ENCODE measurements around the gene ZC3HAV1. TPM values are rescaled to one million over a fixed set of nuclear protein-coding genes. Genes with fewer than 3 reads are reported as not detected.
"Not testable (repeated sequence)": the region's sequence is repeated elsewhere in the genome, so short reads cannot be mapped to it uniquely, and the experiment has no call there.

ZC3HAV1 gene
- total RNA-seq, 2 donors from 2014 or later = 88.2 to 104 TPM

DNA sequence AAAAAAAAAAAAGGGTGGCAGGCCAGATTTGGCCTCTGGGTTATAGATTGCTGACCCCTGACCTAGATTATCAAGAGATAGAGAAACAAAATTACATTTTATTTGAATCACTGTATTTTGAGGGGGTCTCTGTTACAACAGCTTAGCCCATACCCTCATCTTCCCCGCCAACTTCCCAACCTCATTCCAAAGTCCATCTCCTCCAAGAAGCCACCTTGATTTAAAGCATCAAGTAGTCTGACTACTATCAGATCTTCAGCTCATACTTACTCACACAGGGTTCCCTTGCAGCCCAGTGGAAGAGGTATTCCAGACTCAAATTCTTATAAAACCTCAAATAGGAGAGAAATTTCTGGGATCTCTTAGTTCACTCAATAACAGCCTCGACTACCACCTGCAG is 20.4 kb downstream of the ZC3HAV1 start:
- Mint-ChIP-seq H3K27me3 (no peaks in the 10 kb centered on the region), H3K4me3 (no peak overlapping the region), H3K4me1 (ENCODE audit: low read depth in 2 of 2) (peaks cover 75 to 83% of the 10 kb centered on the region in 2 donors), H3K9me3 (peaks cover 9% of the 10 kb centered on the region), H3K27ac (peak overlapping the region; percentile 45 to 65), H3K36me3 (peaks cover 52% of the 10 kb centered on the region)
- no peak for ATAC-seq
- no peak for DNase-seq (ENCODE audit: low spot score)

DNA sequence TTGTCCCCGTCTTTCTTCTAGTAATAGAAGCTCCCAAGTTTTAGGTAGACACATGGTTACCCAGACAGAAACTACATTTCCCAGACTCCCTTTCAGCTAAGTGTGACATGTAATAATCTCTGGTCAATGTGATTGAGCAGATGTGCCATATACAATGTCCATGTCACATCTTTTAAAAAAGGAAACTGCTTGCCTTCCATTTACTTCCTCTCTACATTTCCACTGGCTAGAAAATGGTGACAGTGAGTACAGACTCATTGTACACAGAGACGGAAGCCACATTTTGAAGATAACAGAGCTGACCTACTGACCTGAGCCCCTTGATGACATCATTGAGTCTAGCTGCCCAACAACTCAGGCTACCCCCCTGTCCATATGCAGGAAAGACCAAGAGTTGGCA is 21.3 kb downstream of the ZC3HAV1 start:
- H3K36me3 Mint-ChIP-seq = peaks cover 56% of the 10 kb centered on the region
- ATAC-seq = no peak

DNA sequence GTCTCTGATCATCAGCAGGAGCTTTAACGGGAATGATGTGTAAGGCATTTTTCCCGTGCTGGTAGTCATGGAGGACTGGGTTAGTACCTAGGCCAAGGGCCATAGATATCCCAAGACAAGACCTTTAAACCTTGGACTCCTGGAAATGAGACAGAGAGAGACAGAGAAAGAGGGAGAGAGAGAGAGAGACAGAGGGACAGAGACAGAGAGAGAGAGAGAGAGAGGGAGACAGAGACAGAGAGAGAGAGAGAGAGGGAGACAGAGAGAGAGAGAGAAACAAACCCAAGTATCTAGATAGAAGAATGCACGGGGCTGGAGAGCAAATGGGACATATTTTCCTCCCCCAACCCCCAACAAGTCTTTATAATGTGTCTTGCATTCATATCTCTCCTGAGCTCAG is 22.3 kb downstream of the ZC3HAV1 start:
- DNase-seq (ENCODE audit: low spot score) (no peak), ATAC-seq (no peak)
- peaks cover 9% of the 10 kb centered on the region for H3K9me3 Mint-ChIP-seq
- peaks cover 65 to 79% of the 10 kb centered on the region in 2 donors for H3K4me1 Mint-ChIP-seq (ENCODE audit: low read depth in 2 of 2)
- no peaks in the 10 kb centered on the region for H3K27me3 Mint-ChIP-seq
- H3K36me3 Mint-ChIP-seq = peaks cover 61% of the 10 kb centered on the region
- H3K4me3 Mint-ChIP-seq = peak overlapping the region; percentile 72
- H3K27ac Mint-ChIP-seq = peak overlapping the region; percentile 12 to 81

More for the DNA sequence above, 21.3 kb downstream of the ZC3HAV1 start:
- H3K9me3 Mint-ChIP-seq = peaks cover 9% of the 10 kb centered on the region
- H3K4me1 Mint-ChIP-seq (ENCODE audit: low read depth in 2 of 2) = peaks cover 71 to 80% of the 10 kb centered on the region in 2 donors
- no peak for DNase-seq (ENCODE audit: low spot score)
- H3K4me3 Mint-ChIP-seq = peak overlapping the region; percentile 39
- peak overlapping the region; percentile 69 to 81 for H3K27ac Mint-ChIP-seq
- no peaks in the 10 kb centered on the region for H3K27me3 Mint-ChIP-seq

DNA sequence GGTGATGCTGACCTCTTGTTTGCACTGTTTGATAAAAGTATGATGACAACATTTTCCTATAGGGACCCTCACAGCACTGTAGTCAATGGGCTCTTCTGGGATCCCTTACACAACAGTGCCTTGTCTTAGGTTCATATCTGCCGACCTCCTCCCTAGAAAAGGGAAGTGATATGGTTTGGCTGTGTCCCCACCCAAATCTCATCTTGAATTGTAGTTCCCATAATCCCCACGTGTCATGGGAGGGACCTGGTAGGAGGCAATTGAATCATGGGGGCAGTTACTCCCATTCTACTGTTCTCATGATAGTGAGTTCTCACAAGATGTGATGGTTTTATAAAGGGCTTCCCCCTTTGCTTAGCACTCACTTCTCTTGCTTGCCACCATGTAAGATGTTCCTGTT is 23.1 kb downstream of the ZC3HAV1 start:
- H3K27me3 Mint-ChIP-seq = no peaks in the 10 kb centered on the region
- peak overlapping the region; percentile 12 to 81 for H3K27ac Mint-ChIP-seq
- no peak for DNase-seq (ENCODE audit: low spot score)
- H3K36me3 Mint-ChIP-seq = peaks cover 61% of the 10 kb centered on the region
- H3K4me1 Mint-ChIP-seq (ENCODE audit: low read depth in 2 of 2) = peaks cover 57 to 72% of the 10 kb centered on the region in 2 donors
- peak overlapping the region; percentile 72 for H3K4me3 Mint-ChIP-seq
- ATAC-seq = no peak
- H3K9me3 Mint-ChIP-seq = peaks cover 9% of the 10 kb centered on the region

DNA sequence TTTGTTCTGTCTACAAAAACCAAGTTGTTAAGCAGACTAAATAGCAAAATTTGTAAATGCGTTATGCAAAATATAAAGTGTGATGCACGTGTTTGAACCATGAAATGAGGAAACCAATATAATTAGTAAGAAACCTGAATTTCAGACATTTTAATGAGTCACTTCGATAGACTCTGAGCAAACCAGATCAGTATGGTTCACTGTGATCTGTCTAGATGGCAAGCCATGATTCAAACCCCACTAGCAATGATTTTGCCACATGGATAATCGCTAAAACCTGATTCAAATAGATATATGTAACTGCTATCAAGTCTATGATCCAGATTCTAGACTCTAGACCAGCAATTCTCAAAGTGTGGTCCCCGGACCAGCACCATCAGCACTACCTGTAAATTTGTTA is 24.8 kb downstream of the ZC3HAV1 start:
- Mint-ChIP-seq H3K4me1 (ENCODE audit: low read depth in 2 of 2) (peaks cover 63 to 78% of the 10 kb centered on the region in 2 donors), H3K27ac (peak overlapping the region; percentile 81 to 82), H3K4me3 (peak overlapping the region; percentile 72), H3K36me3 (peaks cover 73% of the 10 kb centered on the region), H3K9me3 (peaks cover 9% of the 10 kb centered on the region), H3K27me3 (no peaks in the 10 kb centered on the region)
- DNase-seq (ENCODE audit: low spot score) (no peak), ATAC-seq (no peak)

DNA sequence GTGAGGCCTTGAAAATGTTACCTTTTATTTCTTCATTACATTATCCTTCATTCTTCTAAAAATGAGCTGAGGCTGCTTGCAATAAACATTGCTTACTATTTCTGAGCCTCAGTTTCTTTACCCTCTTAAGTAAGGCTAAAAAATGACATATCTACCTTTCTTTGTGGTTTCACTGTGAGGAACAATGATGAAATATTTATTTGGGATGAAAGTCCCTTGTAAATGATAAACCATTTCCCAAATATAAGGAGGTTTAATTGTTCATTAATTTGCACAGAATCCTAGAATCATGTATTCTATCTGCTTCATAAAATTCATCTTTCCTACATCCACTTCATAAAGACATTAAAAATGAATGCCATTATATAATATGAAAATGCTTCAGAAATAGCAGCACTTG is 27.9 kb downstream of the ZC3HAV1 start:
- Mint-ChIP-seq H3K27me3 (no peaks in the 10 kb centered on the region), H3K4me1 (ENCODE audit: low read depth in 2 of 2) (peaks cover 57 to 66% of the 10 kb centered on the region in 2 donors), H3K4me3 (no peak overlapping the region), H3K27ac (peak overlapping the region; percentile 56 to 62), H3K9me3 (no peaks in the 10 kb centered on the region), H3K36me3 (peaks cover 59% of the 10 kb centered on the region)
- DNase-seq (ENCODE audit: low spot score) (no peak), ATAC-seq (no peak)

DNA sequence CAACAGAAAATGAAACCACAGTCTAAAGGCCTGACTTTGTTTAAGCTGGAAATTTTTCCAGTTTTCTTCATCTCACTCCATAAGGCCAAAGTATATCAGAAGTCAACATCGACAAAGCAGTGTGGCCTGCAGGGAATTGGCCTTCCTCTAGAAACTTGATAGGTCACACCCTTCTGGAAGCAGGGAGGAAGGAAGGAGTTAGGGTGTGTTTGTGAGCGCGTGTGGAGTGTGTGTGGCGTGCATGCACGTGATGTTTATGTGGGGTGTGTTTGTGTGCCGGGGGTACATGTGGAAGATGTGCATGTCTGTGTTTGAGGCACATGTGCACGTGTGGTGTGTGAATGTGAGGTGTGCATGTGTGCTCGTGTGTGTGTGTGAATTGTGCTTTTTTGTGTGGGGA is 28.6 kb downstream of the ZC3HAV1 start:
- H3K36me3 Mint-ChIP-seq = peaks cover 52% of the 10 kb centered on the region
- peaks cover 51 to 59% of the 10 kb centered on the region in 2 donors for H3K4me1 Mint-ChIP-seq (ENCODE audit: low read depth in 2 of 2)
- H3K27me3 Mint-ChIP-seq = no peaks in the 10 kb centered on the region
- no peaks in the 10 kb centered on the region for H3K9me3 Mint-ChIP-seq
- ATAC-seq (no peak), DNase-seq (ENCODE audit: low spot score) (no peak)
- H3K4me3 Mint-ChIP-seq = no peak overlapping the region
- peak overlapping the region; percentile 56 to 62 for H3K27ac Mint-ChIP-seq

DNA sequence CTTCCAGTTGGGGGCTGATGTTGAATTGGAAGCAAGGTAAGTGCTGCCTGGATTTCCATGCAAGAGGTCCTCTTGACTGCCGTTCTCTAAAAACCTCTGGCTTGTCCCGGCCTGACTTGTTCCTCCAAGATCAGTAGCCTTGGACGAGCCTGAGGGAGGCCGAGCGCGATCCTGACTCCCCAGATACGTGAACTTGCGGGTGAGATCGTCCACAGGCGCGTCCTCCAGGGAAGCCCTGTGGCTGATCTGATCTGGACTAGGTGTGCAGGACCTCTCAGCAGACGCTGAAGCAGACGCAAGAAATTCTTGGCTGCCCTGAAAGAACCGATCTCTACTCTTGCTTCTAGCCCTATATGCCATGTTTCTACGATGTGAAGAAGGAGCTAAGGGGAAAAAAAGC is 29.7 kb downstream of the ZC3HAV1 start:
- DNase-seq (ENCODE audit: low spot score) (no peak), ATAC-seq (no peak)
- H3K9me3 Mint-ChIP-seq = no peaks in the 10 kb centered on the region
- H3K27ac Mint-ChIP-seq = peak overlapping the region; percentile 56 to 62
- H3K4me3 Mint-ChIP-seq = no peak overlapping the region
- peaks cover 46 to 54% of the 10 kb centered on the region in 2 donors for H3K4me1 Mint-ChIP-seq (ENCODE audit: low read depth in 2 of 2)
- peaks cover 43% of the 10 kb centered on the region for H3K36me3 Mint-ChIP-seq
- no peaks in the 10 kb centered on the region for H3K27me3 Mint-ChIP-seq

DNA sequence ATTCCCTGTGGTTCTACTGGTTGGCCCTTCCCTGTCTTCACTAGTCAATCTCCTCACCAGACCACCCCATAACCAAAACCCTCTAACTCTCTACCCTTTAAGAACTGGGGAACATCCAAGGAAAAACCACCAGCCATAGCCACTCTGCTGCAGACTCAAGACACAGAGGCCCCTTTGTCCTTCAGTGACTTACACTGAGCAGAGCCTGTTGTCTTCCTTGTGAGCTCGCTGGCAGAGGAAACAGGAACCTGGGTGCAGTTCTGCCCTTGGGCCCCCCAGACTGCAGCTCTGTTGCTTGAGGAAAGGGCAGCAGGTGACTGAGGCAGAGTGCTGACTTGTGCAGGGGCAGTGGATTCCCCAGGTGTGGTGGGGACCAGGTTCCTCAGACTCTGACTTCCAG is 30.6 kb downstream of the ZC3HAV1 start:
- H3K9me3 Mint-ChIP-seq = no peaks in the 10 kb centered on the region
- H3K27me3 Mint-ChIP-seq = no peaks in the 10 kb centered on the region
- peaks cover 39 to 48% of the 10 kb centered on the region in 2 donors for H3K4me1 Mint-ChIP-seq (ENCODE audit: low read depth in 2 of 2)
- peak overlapping the region; percentile 56 to 62 for H3K27ac Mint-ChIP-seq
- H3K4me3 Mint-ChIP-seq = no peak overlapping the region
- no peak for ATAC-seq
- DNase-seq (ENCODE audit: low spot score) = no peak
- peaks cover 37% of the 10 kb centered on the region for H3K36me3 Mint-ChIP-seq

DNA sequence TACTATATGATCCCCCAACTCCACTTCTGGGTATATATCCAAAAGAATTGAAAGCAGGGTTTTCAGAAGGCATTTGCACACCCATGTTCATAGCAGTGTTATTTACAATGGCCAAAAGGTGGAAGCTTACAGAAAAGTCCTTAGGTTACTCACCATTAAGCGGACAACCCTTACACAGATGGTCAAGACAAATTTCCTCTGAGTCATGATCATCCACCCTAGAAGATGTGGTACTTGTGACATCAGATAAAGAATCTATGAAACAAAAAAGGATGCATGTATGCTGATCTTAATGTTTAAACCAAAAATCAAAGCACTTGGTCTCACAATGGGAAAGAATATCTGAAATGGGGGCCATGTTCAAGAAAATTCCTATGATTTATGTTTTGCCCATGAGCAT is 31.1 kb downstream of the ZC3HAV1 start:
- H3K27me3 Mint-ChIP-seq = no peaks in the 10 kb centered on the region
- H3K9me3 Mint-ChIP-seq = no peaks in the 10 kb centered on the region
- no peak for DNase-seq (ENCODE audit: low spot score)
- H3K36me3 Mint-ChIP-seq = peaks cover 38% of the 10 kb centered on the region
- no peak overlapping the region for H3K4me3 Mint-ChIP-seq
- peaks cover 38 to 48% of the 10 kb centered on the region in 2 donors for H3K4me1 Mint-ChIP-seq (ENCODE audit: low read depth in 2 of 2)
- no peak for ATAC-seq
- peak overlapping the region; percentile 56 to 62 for H3K27ac Mint-ChIP-seq

DNA sequence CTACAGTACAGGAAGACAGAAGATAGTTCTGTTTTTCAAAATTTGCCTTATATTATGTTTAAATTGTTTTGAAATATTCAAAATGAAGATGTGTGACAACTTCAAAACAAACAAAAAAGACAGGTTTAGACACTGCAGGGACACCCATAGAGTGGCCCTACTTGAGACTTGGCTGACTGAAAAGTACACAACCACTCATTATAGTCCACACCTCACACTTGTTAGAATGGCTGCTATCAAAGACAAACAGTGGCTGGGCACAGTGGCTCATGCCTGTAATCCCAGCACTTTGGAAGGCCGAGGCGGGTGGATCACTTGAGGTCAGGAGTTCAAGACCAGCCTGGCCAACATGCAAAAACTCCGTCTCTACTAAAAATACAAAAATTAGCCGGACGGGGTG is 31.8 kb downstream of the ZC3HAV1 start:
- not testable (repeated sequence) for DNase-seq (ENCODE audit: low spot score); H3K4me3 Mint-ChIP-seq; H3K9me3 Mint-ChIP-seq; H3K27me3 Mint-ChIP-seq; ATAC-seq
- Mint-ChIP-seq H3K27ac (peak overlapping the region in 1 of 2 donors; percentile 56), H3K36me3 (peaks cover 34% of the 10 kb centered on the region), H3K4me1 (ENCODE audit: low read depth in 2 of 2) (peaks cover 40 to 45% of the 10 kb centered on the region in 2 donors)

DNA sequence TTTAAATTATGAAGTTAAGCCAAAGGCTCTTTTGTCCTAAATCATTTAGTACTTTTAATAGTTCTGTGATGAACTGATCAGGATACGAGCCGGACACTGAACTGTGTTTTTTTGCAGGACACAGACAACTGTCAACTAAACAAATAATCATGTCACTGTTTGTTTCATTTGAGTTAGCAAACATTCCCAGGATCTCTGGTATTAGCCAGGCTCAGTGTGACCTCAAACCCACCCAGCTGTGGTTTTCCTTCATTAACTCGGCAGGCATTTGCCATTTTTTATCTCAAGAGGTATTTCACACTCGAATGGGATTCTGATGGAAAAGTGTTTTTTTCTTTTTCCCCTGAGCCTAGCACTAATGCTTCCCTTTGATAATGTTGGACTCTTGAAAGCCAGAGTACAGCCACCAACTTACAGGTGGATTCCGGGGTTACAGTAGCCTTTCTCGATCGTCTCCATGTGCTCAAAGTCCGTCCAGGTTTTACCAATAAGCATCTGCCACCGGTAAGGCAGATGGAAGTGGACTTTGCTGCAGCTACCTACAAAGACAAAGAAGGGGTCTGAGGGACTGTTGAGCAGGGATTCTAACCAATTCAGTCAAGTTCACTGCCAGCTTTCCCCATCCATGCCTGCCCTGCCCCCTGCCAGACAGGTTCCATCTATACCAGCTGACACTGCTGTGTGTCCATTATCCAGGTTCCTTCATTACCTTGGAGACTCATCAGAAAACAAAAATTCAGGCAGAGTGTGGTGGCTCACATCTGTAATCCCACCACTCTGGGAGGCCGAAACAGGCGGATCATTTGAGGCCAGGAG is 33.4 kb downstream of the ZC3HAV1 start:
- Mint-ChIP-seq H3K36me3 (peaks cover 38% of the 10 kb centered on the region), H3K9me3 (no peaks in the 10 kb centered on the region), H3K27ac (peak overlapping the region in 1 of 2 donors; percentile 50), H3K4me1 (ENCODE audit: low read depth in 2 of 2) (peaks cover 51 to 55% of the 10 kb centered on the region in 2 donors), H3K27me3 (no peaks in the 10 kb centered on the region), H3K4me3 (no peak overlapping the region)
- DNase-seq (ENCODE audit: low spot score) (no peak), ATAC-seq (no peak)

DNA sequence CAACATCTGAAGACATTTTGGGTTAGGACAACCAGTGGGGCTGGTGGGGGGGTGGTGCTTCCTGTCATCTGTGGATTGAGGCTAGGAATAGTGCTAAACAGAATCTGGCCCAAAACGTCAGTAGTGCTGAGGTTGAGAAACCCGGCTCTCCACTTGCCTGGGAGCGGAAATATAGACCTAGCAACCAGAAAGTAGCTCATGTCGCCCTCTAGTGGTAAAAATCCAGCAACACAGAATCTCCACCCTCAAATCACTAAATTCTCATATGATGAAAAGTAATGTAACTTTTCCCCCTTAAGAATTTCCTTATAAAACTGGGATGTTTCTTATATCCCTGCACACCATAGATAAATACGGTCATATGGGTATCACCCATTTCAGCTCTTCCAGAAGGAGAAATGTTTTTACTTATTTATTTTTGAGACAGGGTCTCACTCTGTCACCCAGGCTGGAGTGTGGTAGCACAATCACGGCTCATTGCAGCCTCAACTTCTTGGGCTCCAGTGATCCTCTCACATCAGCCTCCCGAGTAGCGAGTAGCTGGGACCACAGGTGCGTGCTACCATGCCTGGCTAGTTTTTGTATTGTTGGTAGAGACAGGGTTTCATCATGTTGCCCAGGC is 34.4 kb downstream of the ZC3HAV1 start:
- peaks cover 43 to 45% of the 10 kb centered on the region in 2 donors for H3K4me1 Mint-ChIP-seq (ENCODE audit: low read depth in 2 of 2)
- DNase-seq (ENCODE audit: low spot score) (peak; percentile 84), ATAC-seq (peak; percentile 86 to 88)
- H3K4me3 Mint-ChIP-seq = peak overlapping the region; percentile 4
- no peaks in the 10 kb centered on the region for H3K27me3 Mint-ChIP-seq
- H3K9me3 Mint-ChIP-seq = no peaks in the 10 kb centered on the region
- H3K27ac Mint-ChIP-seq = peak overlapping the region; percentile 50 to 74
- peaks cover 30% of the 10 kb centered on the region for H3K36me3 Mint-ChIP-seq

DNA sequence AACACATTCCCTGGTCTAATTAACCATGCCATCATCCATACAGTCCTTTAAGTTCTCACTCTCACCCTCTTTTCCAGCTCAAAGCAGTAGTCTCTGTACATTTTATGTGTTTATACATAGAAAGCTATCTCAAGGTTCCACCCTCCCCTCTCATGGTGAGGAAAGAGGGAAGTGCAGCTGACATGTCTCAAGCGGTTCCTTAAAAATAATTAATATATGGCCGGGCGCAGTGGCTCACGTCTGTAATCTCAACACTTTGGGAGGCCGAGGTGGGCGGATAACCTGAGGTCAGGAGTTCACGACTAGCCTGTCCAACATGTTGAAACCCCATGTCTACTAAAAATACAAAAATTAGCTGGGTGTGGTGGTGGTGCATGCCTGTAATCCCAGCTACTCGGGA is 36.7 kb downstream of the ZC3HAV1 start:
- Mint-ChIP-seq H3K4me3 (peak overlapping the region; percentile 86), H3K27ac (peak overlapping the region; percentile 68 to 71), H3K9me3 (no peaks in the 10 kb centered on the region), H3K27me3 (no peaks in the 10 kb centered on the region), H3K36me3 (peaks cover 25% of the 10 kb centered on the region), H3K4me1 (ENCODE audit: low read depth in 2 of 2) (peaks cover 34 to 37% of the 10 kb centered on the region in 2 donors)
- DNase-seq (ENCODE audit: low spot score) = no peak
- ATAC-seq = no peak
